ENCODE data around the gene MSS51.
"Not testable (repeated sequence)": the region's sequence is repeated elsewhere in the genome, so short reads cannot be mapped to it uniquely, and the experiment has no call there.

The MSS51 gene

DNA sequence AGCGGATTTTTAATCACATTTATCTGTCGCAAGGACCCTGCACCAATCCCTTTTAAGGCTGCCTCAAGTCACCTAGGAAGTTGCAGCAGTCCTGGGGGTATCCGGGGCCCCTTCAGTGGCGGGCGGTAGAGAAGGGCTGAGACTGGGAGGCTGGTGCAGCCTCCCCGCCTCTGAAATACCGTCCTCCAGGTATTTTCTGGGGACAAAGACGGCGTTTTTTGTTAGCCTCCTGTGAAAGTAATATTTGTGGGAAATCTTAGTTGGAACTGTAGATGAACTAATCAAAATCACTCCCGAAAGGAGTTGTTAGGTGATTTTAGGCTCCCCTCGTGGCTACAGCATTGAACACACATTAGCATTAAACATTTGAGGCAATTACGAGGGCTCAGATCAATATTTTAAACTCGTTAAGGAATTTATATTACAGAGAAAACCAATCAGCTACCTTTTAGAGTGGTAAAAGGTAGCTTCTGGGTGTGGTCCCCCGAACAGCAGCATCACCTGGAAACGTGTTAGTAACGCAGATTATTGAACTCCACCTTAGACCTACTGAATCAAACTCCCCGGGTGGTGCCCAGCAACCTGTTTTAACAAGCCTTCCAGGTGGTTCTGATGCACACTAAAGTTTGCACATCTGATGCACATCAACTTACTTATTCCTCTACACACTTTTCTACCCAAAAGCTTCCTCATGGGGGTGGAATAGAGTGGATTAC is 19.0 kb downstream of the MSS51 start:
- DNase-seq (ENCODE audit: low read depth): no peak

DNA sequence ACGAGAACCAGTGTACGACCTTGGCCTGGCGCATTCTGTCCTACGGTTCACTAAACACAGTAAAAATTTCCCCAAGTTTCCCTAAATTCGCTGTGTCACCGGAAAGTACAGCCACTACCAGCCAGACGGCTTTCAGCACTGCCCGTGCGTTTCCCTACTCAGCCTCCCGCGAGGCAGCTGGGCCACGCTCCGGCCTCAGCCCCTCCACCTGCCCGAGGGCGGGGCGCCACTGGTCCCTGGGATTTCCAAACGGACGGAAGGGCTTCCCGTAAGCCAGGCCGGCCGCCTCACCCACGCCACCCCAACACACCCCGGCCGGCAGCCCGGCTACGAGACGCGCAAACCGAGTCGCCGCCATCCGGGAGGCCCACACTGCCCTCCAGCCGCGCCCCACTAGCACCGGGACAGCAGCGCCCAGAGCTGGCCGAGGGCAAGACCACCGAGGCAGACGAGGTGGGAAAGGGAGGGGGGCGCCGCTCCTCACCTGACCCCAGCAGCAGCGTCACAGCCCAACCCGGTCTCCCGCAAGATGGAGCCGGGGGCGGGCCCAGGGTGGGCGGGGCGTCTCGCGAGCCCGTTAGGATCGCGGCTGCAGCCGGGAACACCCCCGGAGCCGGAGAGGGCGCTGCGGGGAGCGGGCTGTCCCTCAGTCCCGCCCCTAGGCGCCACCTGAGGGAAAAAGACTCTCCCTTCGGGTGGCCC is 19.7 kb downstream of the MSS51 start, which contains the start of gene ANXA7:
TSS of gene ANXA7 (minus strand) at position 531 of the 702 bp plus-strand sequence. CDS start 13,202 bp downstream, outside the sequence.
- DNase-seq (ENCODE audit: low read depth): peak; percentile 31

DNA sequence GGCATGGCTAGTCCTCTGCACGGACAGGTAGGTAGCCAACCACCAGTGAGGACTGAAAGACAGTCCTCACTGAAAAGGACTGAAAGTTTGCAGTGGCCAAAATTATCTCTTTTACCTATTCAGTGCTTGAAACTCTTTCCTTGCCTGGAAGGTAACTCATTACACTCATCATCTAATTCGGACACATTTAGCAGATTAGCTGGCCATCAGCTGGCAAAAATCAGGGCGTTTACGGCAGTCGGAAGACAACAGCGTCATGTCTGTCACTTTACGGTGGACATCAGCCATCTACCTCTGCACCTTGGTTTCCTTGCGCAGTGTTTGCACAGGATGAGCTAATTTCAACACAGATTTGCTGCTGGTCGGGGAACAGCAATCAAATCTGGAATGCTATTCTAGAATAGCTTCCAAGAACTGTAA is 20.2 kb downstream of the MSS51 start:
- DNase-seq (ENCODE audit: low read depth): no peak

DNA sequence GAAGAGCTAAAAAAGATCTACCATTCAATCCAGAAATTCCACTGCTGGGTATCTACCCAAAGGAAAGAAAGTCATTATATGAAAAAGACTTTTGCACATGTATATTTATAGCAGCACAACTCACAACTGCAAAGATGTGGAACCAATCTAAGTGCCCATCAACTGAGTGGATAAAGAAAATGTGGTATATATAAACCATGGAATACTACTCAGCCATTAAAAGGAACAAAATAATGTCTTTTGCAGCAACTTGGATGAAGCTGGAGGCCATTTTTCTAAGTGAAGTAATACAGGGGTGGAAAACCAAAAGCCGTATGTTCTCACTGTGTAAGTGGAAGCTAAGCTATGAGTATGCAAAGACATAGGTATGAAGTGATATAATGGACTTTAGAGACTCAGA is 22.5 kb downstream of the MSS51 start:
- no peak for DNase-seq (ENCODE audit: low read depth)

DNA sequence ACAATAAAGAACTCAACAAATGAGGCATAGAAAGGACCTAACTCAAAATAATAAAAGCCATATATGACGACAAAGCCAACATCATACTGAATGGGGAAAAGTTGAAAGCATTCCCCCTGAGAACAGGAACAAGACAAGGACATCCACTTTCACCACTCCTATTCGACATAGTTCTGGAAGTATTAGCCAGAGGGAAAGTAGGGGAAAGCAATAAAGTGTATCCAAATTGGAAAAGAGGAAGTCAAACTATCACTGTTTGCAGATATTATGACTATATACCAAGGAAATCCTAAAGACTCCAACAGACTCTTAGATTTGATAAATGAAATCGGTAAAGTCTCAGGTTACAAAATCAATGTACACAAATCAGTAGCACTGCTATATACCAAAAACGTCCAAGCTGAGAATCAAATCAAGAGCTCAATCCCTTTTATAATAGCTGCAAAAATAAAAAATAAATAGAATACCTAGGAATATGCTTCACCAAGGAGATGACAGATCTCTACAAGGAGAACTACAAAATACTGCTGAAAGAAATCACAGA is 24.3 kb downstream of the MSS51 start:
- no peak for DNase-seq (ENCODE audit: low read depth)

DNA sequence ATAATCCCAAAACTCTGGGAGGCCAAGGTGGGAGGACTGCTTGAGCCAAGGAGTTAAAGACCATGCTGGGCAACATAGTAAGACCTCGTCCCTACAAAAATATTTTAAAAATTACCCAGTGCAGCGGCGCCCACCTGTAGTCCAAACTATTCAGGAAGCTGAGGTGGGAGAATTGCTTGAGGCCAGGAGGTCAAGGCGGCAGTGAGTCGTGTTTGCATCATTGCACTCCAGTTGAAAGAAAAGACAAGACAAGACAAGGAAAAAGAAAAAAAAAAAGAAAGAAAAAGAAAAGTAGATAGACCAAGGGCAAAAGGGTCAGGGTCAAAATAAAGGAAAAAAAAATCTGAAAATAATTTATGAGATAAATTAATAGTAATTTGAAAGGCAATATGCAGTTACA is 25.3 kb downstream of the MSS51 start:
- DNase-seq (ENCODE audit: low read depth): no peak

DNA sequence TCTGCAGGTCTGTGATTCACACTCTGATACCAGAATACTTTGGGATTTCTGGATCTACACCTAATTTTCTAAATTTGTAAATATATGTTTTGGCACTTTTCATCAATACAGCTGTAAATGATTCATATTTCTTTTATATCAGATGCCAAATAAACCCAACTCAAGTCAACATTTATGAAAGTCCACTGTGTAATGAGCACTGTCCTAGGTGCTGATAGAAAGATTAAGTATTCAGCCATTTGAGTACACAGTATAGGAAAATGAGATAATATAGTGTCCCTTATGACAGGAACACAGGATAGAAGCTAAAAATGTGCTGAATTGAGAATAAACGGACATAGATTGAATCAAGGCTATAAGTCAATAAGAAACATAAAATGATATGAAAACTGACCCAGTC is 25.9 kb downstream of the MSS51 start:
- DNase-seq (ENCODE audit: low read depth): no peak

DNA sequence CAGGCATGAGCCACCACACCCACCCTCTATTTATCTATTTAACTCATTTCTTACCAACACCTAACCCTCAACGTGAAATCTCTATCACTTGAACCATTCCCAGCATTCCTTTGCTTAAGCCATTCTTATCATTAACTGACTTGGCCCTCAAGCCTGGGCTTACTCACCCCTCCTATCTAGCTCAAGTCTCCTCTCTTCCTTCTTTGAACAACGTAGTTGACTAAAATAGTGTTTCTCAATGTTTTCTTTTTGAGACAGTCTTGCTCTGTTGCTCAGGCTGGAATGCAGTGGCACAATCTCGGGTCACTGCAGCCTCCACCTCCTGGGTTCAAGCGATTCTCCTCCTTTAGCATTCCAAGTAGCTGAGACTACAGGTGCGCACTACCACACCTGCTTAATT is 26.5 kb downstream of the MSS51 start:
- DNase-seq (ENCODE audit: low read depth): no peak

DNA sequence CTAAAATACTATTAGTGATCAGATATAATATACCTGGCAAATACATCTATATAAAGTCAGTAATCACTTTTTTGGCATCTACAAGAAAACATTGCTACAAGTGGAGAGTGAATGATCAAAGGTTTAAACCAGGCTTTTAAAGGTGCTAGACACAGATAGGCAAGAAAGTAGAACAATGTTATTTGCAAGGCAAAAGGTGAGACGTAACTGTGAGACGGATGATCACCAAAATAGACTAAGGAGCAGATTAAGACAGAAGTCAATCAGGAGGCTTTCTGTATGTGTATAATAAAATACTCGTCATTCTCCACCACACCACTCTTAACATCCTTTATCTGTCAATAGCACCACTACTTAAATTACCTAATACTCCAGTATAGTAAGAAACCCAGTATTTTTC is 27.8 kb downstream of the MSS51 start:
- no peak for DNase-seq (ENCODE audit: low read depth)

DNA sequence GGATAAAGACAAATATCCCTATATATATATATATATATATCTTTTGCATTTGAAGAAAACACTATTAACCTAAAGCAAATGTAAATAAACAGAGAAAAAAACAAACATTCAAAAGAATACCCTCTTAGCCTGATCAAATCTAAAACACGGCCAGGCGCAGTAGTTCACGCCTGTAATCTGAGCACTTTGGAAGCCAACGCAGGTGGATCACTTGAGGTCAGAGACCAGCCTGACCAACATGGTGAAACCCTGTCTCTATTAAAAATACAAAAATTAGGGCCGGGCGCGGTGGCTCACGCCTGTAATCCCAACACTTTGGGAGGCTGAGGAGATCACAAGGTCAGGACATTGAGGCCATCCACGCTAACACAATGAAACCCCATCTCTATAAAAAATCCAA is 28.7 kb downstream of the MSS51 start:
- DNase-seq (ENCODE audit: low read depth): no peak

DNA sequence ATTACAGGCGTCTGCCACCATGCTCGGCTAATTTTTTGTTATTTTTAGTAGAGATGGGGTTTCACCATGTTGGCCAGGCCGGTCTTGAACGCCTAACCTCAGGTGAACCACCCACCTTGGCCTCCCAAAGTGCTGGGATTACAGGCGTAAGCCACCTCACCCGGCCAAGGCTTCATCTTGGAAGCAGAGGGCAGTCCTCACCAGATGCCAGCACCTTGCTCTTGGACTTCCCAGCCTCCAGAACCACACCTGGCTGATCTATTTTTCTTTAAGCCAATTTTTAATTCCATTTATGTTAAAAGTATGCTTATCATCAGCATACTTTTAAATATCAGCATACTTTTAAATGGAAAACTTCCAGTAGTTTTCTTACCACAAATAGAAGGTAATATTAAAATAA is 31.7 kb downstream of the MSS51 start:
- no peak for DNase-seq (ENCODE audit: low read depth)

DNA sequence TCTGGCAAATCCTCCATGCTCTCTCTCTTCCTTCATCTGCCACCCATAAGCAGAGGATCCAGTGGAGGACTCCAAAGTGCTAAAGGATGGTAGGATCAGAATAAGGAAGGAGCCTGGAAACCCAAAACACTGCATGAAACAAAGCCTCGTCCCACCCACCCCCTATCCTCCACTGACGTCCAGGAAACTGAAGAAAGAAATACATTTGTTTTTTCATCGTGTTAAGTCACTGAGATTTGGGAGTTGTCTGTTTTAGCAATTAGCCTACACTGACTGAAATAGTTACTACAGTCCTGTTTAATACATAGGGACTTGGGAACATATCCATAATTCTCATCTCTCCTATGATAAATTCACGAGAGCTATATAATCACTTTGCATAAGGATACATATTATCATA is 34.3 kb downstream of the MSS51 start:
- DNase-seq (ENCODE audit: low read depth): no peak

DNA sequence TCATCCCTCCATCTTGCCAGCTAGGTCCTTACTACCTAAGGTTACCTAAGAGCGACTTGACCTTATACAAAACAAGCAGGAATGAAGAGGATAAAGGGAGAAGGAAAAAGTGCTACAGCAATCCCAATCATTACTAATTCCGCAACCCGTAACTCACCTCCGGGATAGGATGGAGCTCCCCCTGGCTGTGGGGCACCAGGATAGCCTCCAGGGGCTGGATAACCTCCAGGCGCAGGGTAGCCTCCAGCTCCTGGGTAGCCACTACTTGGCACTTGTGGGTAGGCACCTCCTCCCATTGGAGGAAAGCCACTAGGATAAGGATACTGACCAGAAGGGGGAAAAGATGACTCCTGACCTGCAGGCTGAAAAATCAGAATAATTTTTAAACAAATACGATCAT is 35.3 kb downstream of the MSS51 start:
- no peak for DNase-seq (ENCODE audit: low read depth)

DNA sequence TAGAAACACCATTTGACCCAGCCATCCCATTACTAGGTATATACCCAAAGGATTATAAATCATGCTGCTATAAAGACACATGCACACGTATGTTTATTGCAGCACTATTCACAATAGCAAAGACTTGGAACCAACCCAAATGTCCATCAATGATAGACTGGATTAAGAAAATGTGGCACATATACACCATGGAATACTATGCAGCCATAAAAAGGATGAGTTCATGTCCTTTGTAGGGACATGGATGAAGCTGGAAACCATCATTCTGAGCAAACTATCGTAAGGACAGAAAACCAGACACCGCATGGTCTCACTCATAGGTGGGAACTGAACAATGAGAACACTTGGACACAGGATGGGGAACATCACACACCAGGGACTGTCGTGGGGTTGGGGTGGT is 39.0 kb downstream of the MSS51 start:
- not testable (repeated sequence) for DNase-seq (ENCODE audit: low read depth)

DNA sequence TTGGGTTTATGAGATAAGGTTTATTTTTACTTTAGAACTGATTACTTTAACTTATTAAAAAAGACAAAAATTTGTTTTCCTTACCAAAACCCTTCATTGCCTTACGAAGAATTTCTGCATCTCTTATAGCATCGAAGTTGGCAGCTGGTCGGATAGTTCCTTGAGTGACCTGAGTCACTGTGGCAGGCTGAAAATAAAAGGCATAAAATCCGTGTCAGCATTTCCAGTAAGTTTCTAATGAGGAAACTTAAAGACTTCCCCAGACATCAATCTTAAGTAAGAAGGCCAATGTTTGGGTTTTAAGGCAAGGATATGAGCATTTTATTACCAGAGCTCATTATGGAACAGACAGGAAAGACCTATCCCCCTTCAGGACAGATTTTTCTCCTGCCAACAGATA is 45.1 kb downstream of the MSS51 start:
- DNase-seq (ENCODE audit: low read depth): no peak

DNA sequence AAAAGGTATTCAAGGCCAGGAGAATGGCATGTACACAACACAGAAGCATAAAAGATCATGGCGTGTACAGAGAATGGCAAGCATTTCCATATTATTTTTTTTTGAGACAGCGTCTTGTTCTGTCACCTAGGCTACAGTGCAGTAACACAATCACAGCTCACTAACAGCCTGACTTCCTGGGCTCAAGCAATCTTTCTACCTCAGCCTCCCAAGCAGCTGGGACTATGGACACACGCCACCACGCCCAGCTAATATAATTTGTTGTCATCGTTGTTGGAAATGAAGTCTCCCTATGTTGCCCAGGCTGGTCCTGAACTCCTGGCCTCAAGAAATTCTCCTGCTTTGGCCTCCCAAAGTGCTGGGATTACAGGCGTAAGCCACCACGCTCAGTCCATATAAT is 46.8 kb downstream of the MSS51 start:
- DNase-seq (ENCODE audit: low read depth): no peak

DNA sequence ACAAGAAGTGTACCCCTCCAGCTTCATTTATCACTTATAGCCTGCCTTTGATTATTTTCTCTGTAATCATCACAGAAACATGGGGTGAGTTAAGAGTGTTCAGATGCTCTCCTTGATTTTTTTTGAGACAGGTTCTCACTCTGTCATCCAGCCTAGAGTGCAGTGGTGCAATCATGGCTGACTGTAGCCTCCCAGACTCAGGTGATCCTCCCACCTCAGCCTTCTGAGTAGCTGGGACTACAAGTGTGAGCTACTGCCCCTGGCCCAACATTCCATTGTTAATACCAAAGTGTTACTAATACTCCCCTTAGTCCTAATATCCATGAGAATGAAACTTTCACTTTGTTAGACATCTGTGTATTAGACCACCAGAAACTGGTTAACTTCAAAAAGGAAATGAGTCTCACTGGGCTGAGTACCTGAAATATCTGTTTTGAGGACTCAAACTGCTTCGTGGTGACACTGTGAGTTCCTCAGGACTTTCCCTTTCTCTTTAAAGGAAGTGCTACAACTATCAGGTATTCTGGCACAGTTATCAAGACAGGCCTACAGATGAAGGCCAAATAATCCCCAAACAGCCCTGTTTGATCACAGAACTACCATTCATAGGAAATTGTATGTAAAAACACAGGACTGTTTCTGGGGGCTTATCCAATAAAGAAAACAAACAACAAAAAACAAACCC is 54.2 kb downstream of the MSS51 start:
- DNase-seq (ENCODE audit: low read depth): no peak

DNA sequence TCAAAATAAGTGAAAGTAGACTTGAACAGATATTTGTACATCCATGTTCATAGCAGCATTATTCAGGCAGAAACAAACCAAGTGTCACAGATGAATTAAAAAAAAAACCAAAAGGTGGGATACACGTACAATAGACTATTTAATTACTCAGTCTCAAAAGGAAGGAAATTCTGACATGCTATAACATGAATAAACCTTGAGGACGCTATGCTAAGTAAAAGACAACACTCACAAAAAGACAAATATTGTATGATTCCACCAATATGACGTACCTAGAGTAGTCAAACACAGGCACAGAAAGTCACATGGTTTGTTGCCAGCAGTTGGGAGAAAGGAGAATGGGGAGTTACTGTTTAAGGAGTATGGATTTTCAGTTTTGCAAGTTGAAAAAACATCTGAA is 56.7 kb downstream of the MSS51 start:
- DNase-seq (ENCODE audit: low read depth): no peak

All from non-pigmented ciliary epithelial cell (primary cell).